Measurements from ENCODE around the gene GAGE12J. TPM values are rescaled to one million over a fixed set of nuclear protein-coding genes. Genes with fewer than 3 reads are reported as not detected.
"Not testable (repeated sequence)": the region's sequence is repeated elsewhere in the genome, so short reads cannot be mapped to it uniquely, and the experiment has no call there.

Gene GAGE12J
- total RNA-seq, 4 donors from 2014 or later = not detected

- H3K9me3 ChIP-seq; H3K27me3 ChIP-seq; DNase-seq; H3K27ac ChIP-seq; H3K36me3 ChIP-seq; H3K4me1 ChIP-seq; H3K4me3 ChIP-seq; intact Hi-C loops (cut with DNase I): not testable (repeated sequence)
- 77 to 78% methylated on average over 14 of the region's 15 CpGs for WGBS, 2 donors
These were observed 22.8 kb downstream of the GAGE12J start for GRCh38 chrX:49344496-49345175.

DNA sequence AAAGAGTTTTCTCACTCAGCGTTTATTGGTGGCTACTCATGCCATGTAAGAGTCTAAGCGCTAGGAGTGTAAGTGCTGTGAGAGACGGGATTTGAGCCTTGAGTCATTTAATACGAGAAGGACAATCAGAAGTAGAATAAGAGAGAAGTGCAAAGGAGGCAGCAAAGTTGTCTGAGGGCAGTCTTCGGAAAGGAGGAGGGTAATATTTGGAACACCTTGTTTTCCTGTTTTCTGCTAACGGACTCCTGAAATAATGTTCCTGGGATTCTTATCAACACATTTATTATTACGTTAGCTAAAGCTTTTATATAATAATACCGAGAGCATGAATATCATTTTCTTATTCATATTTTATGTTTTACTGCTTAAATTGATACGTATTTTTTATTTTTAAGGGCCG lies 23.6 kb downstream of the GAGE12J start:
- H3K36me3 ChIP-seq; H3K4me1 ChIP-seq; H3K27ac ChIP-seq; DNase-seq; intact Hi-C loops (cut with DNase I); H3K27me3 ChIP-seq; H3K9me3 ChIP-seq; H3K4me3 ChIP-seq: not testable (repeated sequence)
- 70 to 76% methylated on average over 6 to 9 of the region's 10 CpGs for WGBS, 2 donors

DNA sequence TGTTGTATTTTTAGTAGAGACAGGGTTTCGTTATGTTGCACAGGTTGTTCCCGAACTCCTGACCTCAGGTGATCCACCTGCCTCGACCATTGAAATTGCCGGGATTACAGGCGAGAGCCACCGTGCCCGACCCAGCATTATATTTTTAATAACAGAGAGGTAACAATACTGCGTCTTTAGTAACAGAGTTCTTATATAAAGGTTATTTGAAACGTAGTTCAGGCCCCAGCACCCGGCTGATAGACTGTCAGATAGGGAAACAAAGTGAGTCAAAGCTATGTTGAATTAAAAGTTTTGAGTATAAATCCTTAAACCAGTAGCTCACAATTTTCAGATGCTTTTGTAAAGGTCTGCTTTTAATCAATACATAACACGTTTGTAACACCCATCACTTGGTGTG lies 24.3 kb downstream of the GAGE12J start:
- H3K4me1 ChIP-seq; intact Hi-C loops (cut with DNase I); DNase-seq; H3K4me3 ChIP-seq; H3K9me3 ChIP-seq; H3K27me3 ChIP-seq; H3K36me3 ChIP-seq; H3K27ac ChIP-seq: not testable (repeated sequence)
- WGBS, 2 donors = 73 to 83% methylated on average over 9 to 11 of the region's 11 CpGs

Other genes with a start within 250 kb of the GAGE12J start
- 1 to 10 TPM; 2.3 to 9.5 (median 5.9) TPM for gene PRAF2, start 248.0 kb upstream of the GAGE12J start, total RNA-seq
- 10 to 100 TPM; 30.1 to 78.0 (median 37.0) TPM for gene WDR45, start 242.2 kb upstream of the GAGE12J start, total RNA-seq
- 10 to 100 TPM; 16.2 to 21.5 (median 19.2) TPM for gene GPKOW, start 198.3 kb upstream of the GAGE12J start, total RNA-seq
- 10 to 100 TPM in 1 of 4 donors, 1 to 10 TPM in 3; 5.1 to 15.0 (median 8.5) TPM for gene MAGIX, start 159.3 kb upstream of the GAGE12J start, total RNA-seq
- gene PLP2, start 150.1 kb upstream of the GAGE12J start, total RNA-seq = 100 to 1,000 TPM; 134 to 187 (median 152) TPM
- 10 to 100 TPM; 15.7 to 33.8 (median 19.9) TPM for gene PRICKLE3, start 135.7 kb upstream of the GAGE12J start, total RNA-seq
- gene SYP, start 121.8 kb upstream of the GAGE12J start, total RNA-seq = under 1 TPM; 0.15 to 0.57 (median 0.37) TPM
- gene CACNA1F, start 88.7 kb upstream of the GAGE12J start, total RNA-seq = under 1 TPM in 1 of 4 donors, not detected in 3; 0.38 TPM
- 10 to 100 TPM; 12.3 to 21.3 (median 14.2) TPM for gene CCDC22, start 86.6 kb upstream of the GAGE12J start, total RNA-seq
- gene FOXP3, start 57.3 kb upstream of the GAGE12J start, total RNA-seq = 1 to 10 TPM in 1 of 4 donors, under 1 TPM in 3; 0.38 to 2.1 (median 0.81) TPM
- 10 to 100 TPM in 1 of 4 donors, 1 to 10 TPM in 3; 4.2 to 10.7 (median 8.0) TPM for gene PPP1R3F, start 52.2 kb upstream of the GAGE12J start, total RNA-seq
- gene GAGE10, start 18.4 kb upstream of the GAGE12J start, total RNA-seq = not detected
- not detected for gene GAGE13, start 9.5 kb downstream of the GAGE12J start, total RNA-seq
- not detected for gene GAGE12C, start 210.1 kb downstream of the GAGE12J start, total RNA-seq
- gene GAGE12D, start 219.7 kb downstream of the GAGE12J start, total RNA-seq = not detected
- not detected for gene GAGE12E, start 229.3 kb downstream of the GAGE12J start, total RNA-seq
- not detected for gene GAGE12F, start 238.8 kb downstream of the GAGE12J start, total RNA-seq
- not detected for gene GAGE12G, start 248.4 kb downstream of the GAGE12J start, total RNA-seq